ENCODE measurements around the gene EGFR. TPM values are rescaled to one million over a fixed set of nuclear protein-coding genes. Genes with fewer than 3 reads are reported as not detected.

The EGFR gene
- total RNA-seq, 4 donors from 2014 or later: 45.5 to 61.1 (median 56.9) TPM

- Histone ChIP-seq H3K27ac (peak overlapping the region in 2 of 4 donors; percentile 38 to 56), H3K36me3 (no peaks in the 10 kb centered on the region), H3K9me3 (no peaks in the 10 kb centered on the region), H3K4me1 (peaks cover 0 to 28% (median 1%) of the 10 kb centered on the region in 4 donors), H3K4me3 (no peak overlapping the region), H3K27me3 (no peaks in the 10 kb centered on the region)
- DNase-seq: no peak
- TF ChIP-seq CTCF (IDR thresholded peaks at IDR 0.05) (no peak), POLR2A (IDR thresholded peaks at IDR 0.05) (no peak)
Measured at GRCh38 chr7:55082228-55082603, 63.4 kb downstream of the EGFR start.

- no peaks in the 10 kb centered on the region for H3K9me3 ChIP-seq
- no peak for TF ChIP-seq CTCF (IDR thresholded peaks at IDR 0.05)
- no peak for TF ChIP-seq POLR2A (IDR thresholded peaks at IDR 0.05)
- no peaks in the 10 kb centered on the region for H3K36me3 ChIP-seq
- H3K4me1 ChIP-seq: peaks cover 0 to 22% (median 1%) of the 10 kb centered on the region in 4 donors
- no peak overlapping the region for H3K4me3 ChIP-seq
- no peaks in the 10 kb centered on the region for H3K27me3 ChIP-seq
- no peak for DNase-seq
- no peak overlapping the region for H3K27ac ChIP-seq
Measured at GRCh38 chr7:55083206-55083605, 64.4 kb downstream of the EGFR start.

GRCh38 chr7:55084307-55084706, 65.5 kb downstream of the EGFR start:
- Histone ChIP-seq H3K36me3 (no peaks in the 10 kb centered on the region), H3K27ac (no peak overlapping the region), H3K27me3 (no peaks in the 10 kb centered on the region), H3K4me3 (no peak overlapping the region), H3K9me3 (no peaks in the 10 kb centered on the region), H3K4me1 (peaks cover 0 to 13% (median 0%) of the 10 kb centered on the region in 4 donors)
- DNase-seq: no peak
- TF ChIP-seq POLR2A (IDR thresholded peaks at IDR 0.05): no peak
- no peak for TF ChIP-seq CTCF (IDR thresholded peaks at IDR 0.05)

GRCh38 chr7:55085511-55086412, 66.9 kb downstream of the EGFR start:
- no peak overlapping the region for H3K4me3 ChIP-seq
- TF ChIP-seq POLR2A (IDR thresholded peaks at IDR 0.05) (no peak), CTCF (IDR thresholded peaks at IDR 0.05) (no peak)
- H3K4me1 ChIP-seq: peaks cover 0 to 6% (median 0%) of the 10 kb centered on the region in 4 donors
- H3K27me3 ChIP-seq: no peaks in the 10 kb centered on the region
- no peaks in the 10 kb centered on the region for H3K9me3 ChIP-seq
- no peak for DNase-seq
- peak overlapping the region in 2 of 4 donors; percentile 49 to 81 for H3K27ac ChIP-seq
- H3K36me3 ChIP-seq: no peaks in the 10 kb centered on the region

- Histone ChIP-seq H3K4me1 (peaks cover 0 to 5% (median 0%) of the 10 kb centered on the region in 4 donors), H3K9me3 (no peaks in the 10 kb centered on the region), H3K27me3 (no peaks in the 10 kb centered on the region), H3K27ac (peak overlapping the region in 3 of 4 donors; percentile 49 to 81 (median 55)), H3K4me3 (no peak overlapping the region), H3K36me3 (no peaks in the 10 kb centered on the region)
- TF ChIP-seq CTCF (IDR thresholded peaks at IDR 0.05): no peak
- TF ChIP-seq POLR2A (IDR thresholded peaks at IDR 0.05): no peak
- DNase-seq: no peak
Measured at GRCh38 chr7:55086413-55087201, 67.8 kb downstream of the EGFR start.
